Tibial nerve (tissue), 3 donors: Measurements from ENCODE around the gene GNA14.

ENCODE experiments used
- CTCF ChIP-seq, 5 experiments: fragments of 200-600 bp in 3 of 5; fragments of 450-650 bp in 2 of 5; sonication (generic) in 3 of 5; IDR thresholded peaks; one replicate each; pipeline ENCODE4 v1.5.1; 2016 to 2019; ENCODE audit warnings: antibody characterized with exemption in 5 of 5, mild to moderate bottlenecking in 3 of 5, moderate library complexity in 2 of 5
- POLR2A ChIP-seq, 2 donors: fragments of 450-650 bp; IDR thresholded peaks; one replicate each; pipeline ENCODE4 v1.6.1; 2017; ENCODE audit warnings: antibody characterized with exemption in 2 of 2, mild to moderate bottlenecking in 2 of 2, moderate library complexity in 2 of 2

GRCh38 chr9:77417566-77417965 is 230.6 kb downstream of the GNA14 start:
- TF ChIP-seq POLR2A (IDR thresholded peaks at IDR 0.05): no peak
- TF ChIP-seq CTCF (IDR thresholded peaks at IDR 0.05): no peak
